Measurements from ENCODE around the gene URM1.
"Not testable (repeated sequence)": the region's sequence is repeated elsewhere in the genome, so short reads cannot be mapped to it uniquely, and the experiment has no call there.

URM1 gene
- 45.7 to 64.0 (median 49.4) reads per million in 4 experiments for total RNA-seq

- DNase-seq, result peak; percentile 92
Observed at GRCh38 chr9:128370752-128371629, at the start of gene URM1. TSS of gene URM1 (plus strand) at chr9:128371374. CDS start at chr9:128371381, 7 bp downstream.

- DNase-seq, result no peak
Observed at GRCh38 chr9:128321879-128322403, 49.2 kb upstream of the URM1 start.

GRCh38 chr9:128322404-128323211 is 48.6 kb upstream of the URM1 start, which contains the start of the genes COQ4 and TRUB2:
TSS of gene COQ4 (plus strand) at chr9:128322839. CDS start at chr9:128322859, 20 bp downstream.
TSS of gene TRUB2 (minus strand) at chr9:128322447. CDS start at chr9:128322408, 39 bp downstream.
- peak; percentile 84 for DNase-seq

GRCh38 chr9:128323212-128323730 is 47.9 kb upstream of the URM1 start:
- DNase-seq, result no peak

GRCh38 chr9:128323791-128324190 is 47.4 kb upstream of the URM1 start:
- no peak for DNase-seq

- DNase-seq, result no peak
Observed at GRCh38 chr9:128324401-128324800, 46.8 kb upstream of the URM1 start.

GRCh38 chr9:128325629-128326028 is 45.5 kb upstream of the URM1 start:
- no peak for DNase-seq

- no peak for DNase-seq
Observed at GRCh38 chr9:128333451-128333869, 37.7 kb upstream of the URM1 start.

GRCh38 chr9:128335161-128335560 is 36.0 kb upstream of the URM1 start:
- DNase-seq, result no peak

GRCh38 chr9:128335914-128336313 is 35.3 kb upstream of the URM1 start:
- no peak for DNase-seq

- DNase-seq, result no peak
Observed at GRCh38 chr9:128337936-128338335, 33.2 kb upstream of the URM1 start.

GRCh38 chr9:128338852-128339614 is 32.1 kb upstream of the URM1 start:
- DNase-seq, result not testable (repeated sequence)

- peak; percentile 64 for DNase-seq
Observed at GRCh38 chr9:128339761-128340690, 31.1 kb upstream of the URM1 start, which contains the start of gene SLC27A4. TSS of gene SLC27A4 (plus strand) at chr9:128340527. CDS start at chr9:128343133, 2,606 bp downstream.

- DNase-seq, result no peak
Observed at GRCh38 chr9:128340691-128341434, 30.3 kb upstream of the URM1 start.

GRCh38 chr9:128341435-128341849 is 29.7 kb upstream of the URM1 start:
- DNase-seq, result peak; percentile 39

GRCh38 chr9:128342971-128343680 is 28.0 kb upstream of the URM1 start:
- DNase-seq, result no peak

GRCh38 chr9:128343855-128344254 is 27.3 kb upstream of the URM1 start:
- DNase-seq, result no peak

GRCh38 chr9:128344931-128345605 is 26.1 kb upstream of the URM1 start:
- DNase-seq, result no peak

GRCh38 chr9:128349125-128349524 is 22.0 kb upstream of the URM1 start:
- DNase-seq, result no peak

Data from effector CD8-positive, alpha-beta T cell (primary cell).